NT2/D1 (cell line): Measurements from ENCODE around the gene B4GALNT1.

ENCODE experiments used
- SUZ12 ChIP-seq: IDR thresholded peaks from 2 replicates; pipeline ENCODE4 v1.6.1; 2011; ENCODE audit not compliant: insufficient read length, insufficient read depth; ENCODE audit errors: extremely low read depth
- YY1 ChIP-seq: IDR thresholded peaks from 2 replicates; pipeline ENCODE4 v1.6.1; 2011; ENCODE audit not compliant: insufficient read length, insufficient read depth

DNA sequence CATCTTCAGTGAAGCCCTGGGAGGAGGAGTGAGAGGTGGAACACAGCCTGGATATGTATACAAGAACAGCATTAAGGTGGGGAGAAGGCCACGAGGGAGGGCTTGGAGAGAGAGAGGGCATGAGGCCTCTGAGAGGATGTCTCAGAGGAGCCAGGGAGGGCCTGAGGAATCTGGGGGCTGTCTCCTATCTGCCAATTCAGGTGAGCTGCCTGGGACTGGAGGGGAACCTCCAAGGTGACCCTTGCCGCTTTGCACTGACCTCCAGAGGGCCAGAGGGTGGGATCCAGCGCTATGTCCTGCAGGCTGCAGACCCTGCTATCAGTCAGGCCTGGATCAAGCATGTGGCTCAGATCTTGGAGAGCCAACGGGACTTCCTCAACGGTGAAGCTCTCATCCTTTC, 17.4 kb downstream of the B4GALNT1 start:
- no peak for TF ChIP-seq YY1
- no peak for TF ChIP-seq SUZ12
